ENCODE results near the gene RAB11A. TPM values are rescaled to one million over a fixed set of nuclear protein-coding genes. Genes with fewer than 3 reads are reported as not detected.
A peak's percentile ranks its signal among the peaks of the same experiment; 100 is the strongest.

The RAB11A gene
- total and polyA plus RNA-seq, 2 of the 13 experiments (the other 11 are each of a cell fraction or from before 2014, with no cell fraction given): 161 to 162 TPM

- TF ChIP-seq, protein P1, sequence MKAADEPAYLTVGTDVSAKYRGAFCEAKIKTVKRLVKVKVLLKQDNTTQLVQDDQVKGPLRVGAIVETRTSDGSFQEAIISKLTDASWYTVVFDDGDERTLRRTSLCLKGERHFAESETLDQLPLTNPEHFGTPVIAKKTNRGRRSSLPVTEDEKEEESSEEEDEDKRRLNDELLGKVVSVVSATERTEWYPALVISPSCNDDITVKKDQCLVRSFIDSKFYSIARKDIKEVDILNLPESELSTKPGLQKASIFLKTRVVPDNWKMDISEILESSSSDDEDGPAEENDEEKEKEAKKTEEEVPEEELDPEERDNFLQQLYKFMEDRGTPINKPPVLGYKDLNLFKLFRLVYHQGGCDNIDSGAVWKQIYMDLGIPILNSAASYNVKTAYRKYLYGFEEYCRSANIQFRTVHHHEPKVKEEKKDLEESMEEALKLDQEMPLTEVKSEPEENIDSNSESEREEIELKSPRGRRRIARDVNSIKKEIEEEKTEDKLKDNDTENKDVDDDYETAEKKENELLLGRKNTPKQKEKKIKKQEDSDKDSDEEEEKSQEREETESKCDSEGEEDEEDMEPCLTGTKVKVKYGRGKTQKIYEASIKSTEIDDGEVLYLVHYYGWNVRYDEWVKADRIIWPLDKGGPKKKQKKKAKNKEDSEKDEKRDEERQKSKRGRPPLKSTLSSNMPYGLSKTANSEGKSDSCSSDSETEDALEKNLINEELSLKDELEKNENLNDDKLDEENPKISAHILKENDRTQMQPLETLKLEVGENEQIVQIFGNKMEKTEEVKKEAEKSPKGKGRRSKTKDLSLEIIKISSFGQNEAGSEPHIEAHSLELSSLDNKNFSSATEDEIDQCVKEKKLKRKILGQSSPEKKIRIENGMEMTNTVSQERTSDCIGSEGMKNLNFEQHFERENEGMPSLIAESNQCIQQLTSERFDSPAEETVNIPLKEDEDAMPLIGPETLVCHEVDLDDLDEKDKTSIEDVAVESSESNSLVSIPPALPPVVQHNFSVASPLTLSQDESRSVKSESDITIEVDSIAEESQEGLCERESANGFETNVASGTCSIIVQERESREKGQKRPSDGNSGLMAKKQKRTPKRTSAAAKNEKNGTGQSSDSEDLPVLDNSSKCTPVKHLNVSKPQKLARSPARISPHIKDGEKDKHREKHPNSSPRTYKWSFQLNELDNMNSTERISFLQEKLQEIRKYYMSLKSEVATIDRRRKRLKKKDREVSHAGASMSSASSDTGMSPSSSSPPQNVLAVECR (CRISPR knock-in tag; IDR thresholded peaks at IDR 0.05; ENCODE audit: borderline replicate concordance): peak; percentile 82; the same call in 1 of the 2 replicates
- TF ChIP-seq KLF9 (CRISPR knock-in tag; IDR thresholded peaks at IDR 0.05; ENCODE audit: low read depth): peak; percentile 47; the same call in 1 of the 2 replicates
- peak; percentile 88 for TF ChIP-seq SPEN (CRISPR knock-in tag; IDR thresholded peaks at IDR 0.05; ENCODE audit: low read depth)
- peak; percentile 70 for TF ChIP-seq AGO2 (optimal IDR thresholded peaks at IDR 0.05; ENCODE audit: low read depth, low read length)
- 0 out of 2 replicates have a peak, but pooled peaks have one; percentile 32 for TF ChIP-seq ZNF816 (CRISPR knock-in tag; IDR thresholded peaks at IDR 0.05; ENCODE audit: borderline replicate concordance)
- TF ChIP-seq KLF15 (CRISPR knock-in tag; IDR thresholded peaks at IDR 0.05; ENCODE audit: borderline replicate concordance): 0 out of 2 replicates have a peak, but pooled peaks have one; percentile 22
- TF ChIP-seq SALL2 (CRISPR knock-in tag; IDR thresholded peaks at IDR 0.05): peak; percentile 92
- TF ChIP-seq TMF1 (CRISPR knock-in tag; IDR thresholded peaks at IDR 0.05; ENCODE audit: low read depth): peak; percentile 61; the same call in 1 of the 2 replicates
- peak; percentile 47 for TF ChIP-seq MEIS2 (CRISPR knock-in tag; IDR thresholded peaks at IDR 0.05)
- TF ChIP-seq SMYD3 (CRISPR knock-in tag; IDR thresholded peaks at IDR 0.05): 0 out of 2 replicates have a peak, but pooled peaks have one; percentile 35
- peak; percentile 78 for TF ChIP-seq GMEB1 (CRISPR knock-in tag; IDR thresholded peaks at IDR 0.05; ENCODE audit: borderline replicate concordance)
- TF ChIP-seq AKAP8 (CRISPR knock-in tag; IDR thresholded peaks at IDR 0.05): peak; percentile 42; the same call in 1 of the 2 replicates
- 0 out of 2 replicates have a peak, but pooled peaks have one; percentile 74 for TF ChIP-seq ZNF30 (CRISPR knock-in tag; IDR thresholded peaks at IDR 0.05)
- no peak for TF ChIP-seq FOXP1 (IDR thresholded peaks at IDR 0.05)
- TF ChIP-seq FOXP1 (CRISPR knock-in tag; IDR thresholded peaks at IDR 0.05): 0 out of 2 replicates have a peak, but pooled peaks have one; percentile 11
- no peak for TF ChIP-seq ZNF382 (CRISPR knock-in tag; IDR thresholded peaks at IDR 0.05; ENCODE audit: borderline replicate concordance)
- TF ChIP-seq ZNF766 (CRISPR knock-in tag; IDR thresholded peaks at IDR 0.05; ENCODE audit: borderline replicate concordance): 0 out of 2 replicates have a peak, but pooled peaks have one; percentile 30
- no peak for TF ChIP-seq ZNF17 (CRISPR knock-in tag; IDR thresholded peaks at IDR 0.05)
- peak; percentile 75; the same call in 1 of the 2 replicates for TF ChIP-seq SRF (IDR thresholded peaks at IDR 0.05; ENCODE audit: low read depth, low read length)
- TF ChIP-seq FOSL1 (CRISPR knock-in tag; IDR thresholded peaks at IDR 0.05; ENCODE audit: borderline replicate concordance): no peak
- TF ChIP-seq ZFP82 (CRISPR knock-in tag; IDR thresholded peaks at IDR 0.05; ENCODE audit: borderline replicate concordance): peak; percentile 49; the same call in 1 of the 2 replicates
- no peak for TF ChIP-seq ZNF468 (CRISPR knock-in tag; IDR thresholded peaks at IDR 0.05)
Measured at GRCh38 chr15:65869126-65869953, at the start of gene RAB11A (continued).

Data from HepG2 (cell line).